HG03280 (cell line): ENCODE results near the gene COX6B1.
"Not testable (repeated sequence)": the region's sequence is repeated elsewhere in the genome, so short reads cannot be mapped to it uniquely, and the experiment has no call there.

Source experiments
- ATAC-seq: cut with Tn5 transposase; IDR thresholded peaks from one replicate; pipeline ENCODE4 v1.9.1; 2021; ENCODE audit warnings: mild to moderate bottlenecking, moderate library complexity; ENCODE audit not compliant: unreplicated experiment

Gene COX6B1, protein sequence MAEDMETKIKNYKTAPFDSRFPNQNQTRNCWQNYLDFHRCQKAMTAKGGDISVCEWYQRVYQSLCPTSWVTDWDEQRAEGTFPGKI

DNA sequence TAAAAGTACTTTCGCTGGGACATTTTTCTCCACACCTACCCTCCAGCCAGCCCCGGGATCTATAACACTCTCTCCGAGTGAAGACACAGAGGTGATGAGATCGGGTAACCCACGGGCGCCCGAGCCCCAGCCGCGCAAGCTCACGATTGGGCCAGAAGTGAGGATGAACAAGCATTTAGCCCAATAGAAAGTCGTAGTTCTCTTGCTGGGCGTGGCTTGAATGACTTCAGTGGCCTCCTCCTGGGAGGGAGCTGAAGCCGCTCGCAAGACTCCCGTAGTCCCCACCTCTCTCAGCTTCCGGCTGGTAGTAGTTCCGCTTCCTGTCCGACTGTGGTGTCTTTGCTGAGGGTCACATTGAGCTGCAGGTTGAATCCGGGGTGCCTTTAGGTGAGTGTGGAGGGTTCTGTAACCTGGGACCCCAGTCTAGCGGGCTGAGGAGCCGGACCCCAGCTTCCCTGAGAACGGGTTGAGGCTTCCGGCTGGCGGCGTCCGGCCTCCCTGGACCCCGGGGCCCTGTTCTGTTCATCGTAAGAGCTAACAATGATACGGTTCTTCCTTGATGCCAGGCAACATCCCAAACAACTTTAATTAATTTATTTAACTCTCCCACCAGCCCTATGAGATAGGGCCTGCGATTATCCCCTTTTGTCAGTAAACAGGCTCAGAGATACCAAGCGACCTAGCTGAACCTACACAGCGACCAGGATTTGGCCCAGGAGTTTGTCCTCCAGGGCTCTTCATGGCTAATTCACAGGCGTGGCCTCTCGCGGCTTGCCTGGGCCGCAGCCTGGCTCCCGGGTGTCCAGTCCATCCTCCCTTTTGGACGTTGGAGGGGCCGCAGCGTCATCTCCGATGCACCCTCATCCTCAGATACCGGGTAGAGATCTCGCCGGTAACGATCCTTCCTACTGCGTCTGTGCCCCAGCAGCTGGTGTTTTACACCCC, at the start of gene COX6B1:
Gene COX6B1 (plus strand): TSS at position 307 of the 945 bp plus-strand sequence. CDS start 2,921 bp downstream, outside the sequence.
- peak; percentile 47 for ATAC-seq

DNA sequence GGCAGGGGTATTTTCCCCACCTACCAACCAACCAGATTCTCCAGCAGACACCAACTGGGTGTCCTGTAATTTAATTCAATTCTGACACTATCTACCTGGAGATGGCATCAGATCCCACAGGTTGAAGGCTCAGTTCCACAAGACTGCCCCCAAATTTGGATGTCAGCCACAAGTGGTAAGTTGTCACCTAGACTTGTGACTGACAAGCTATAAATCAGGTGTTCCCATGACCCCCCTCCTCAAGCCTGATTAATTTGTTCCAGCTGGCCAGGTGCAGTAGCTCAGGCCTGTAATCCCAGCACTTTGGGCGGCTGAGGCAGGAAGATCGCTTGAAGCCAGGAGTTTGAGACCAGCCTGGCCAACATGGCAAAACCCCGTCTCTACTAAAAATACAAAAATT, 46.2 kb upstream of the COX6B1 start:
- ATAC-seq: no peak

DNA sequence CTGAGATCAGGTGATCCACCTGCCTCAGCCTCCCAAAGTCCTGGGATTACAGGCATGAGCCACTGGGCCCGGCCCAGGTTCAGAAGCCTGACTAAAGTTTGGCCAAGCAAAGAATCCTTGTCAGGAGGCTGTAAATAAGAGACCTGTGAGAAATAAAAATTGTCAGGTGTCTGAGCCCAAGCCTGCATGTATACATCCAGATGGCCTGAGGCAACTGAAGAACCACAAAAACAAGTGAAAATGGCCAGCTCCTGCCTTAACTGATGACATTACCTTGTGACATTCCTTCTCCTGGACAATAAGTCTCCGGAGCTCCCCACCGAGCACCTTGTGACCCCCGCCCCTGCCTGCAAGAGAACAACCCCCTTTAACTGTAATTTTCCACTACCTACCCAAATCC, 43.7 kb upstream of the COX6B1 start:
- not testable (repeated sequence) for ATAC-seq

DNA sequence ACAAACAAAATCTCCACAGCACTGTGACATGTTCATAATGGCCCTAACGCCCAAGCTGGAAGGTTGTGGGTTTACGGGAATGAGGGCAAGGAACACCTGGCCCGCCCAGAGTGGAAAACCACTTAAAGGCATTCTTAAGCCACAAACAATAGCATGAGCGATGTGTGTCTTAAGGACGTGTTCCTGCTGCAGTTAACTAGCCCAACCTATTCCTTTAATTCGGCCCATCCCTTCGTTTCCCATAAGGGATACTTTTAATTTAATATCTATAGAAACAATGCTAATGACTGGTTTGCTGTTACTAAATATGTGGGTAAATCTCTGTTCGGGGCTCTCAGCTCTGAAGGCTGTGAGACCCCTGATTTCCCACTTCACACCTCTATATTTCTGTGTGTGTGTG, 41.0 kb upstream of the COX6B1 start:
- not testable (repeated sequence) for ATAC-seq

DNA sequence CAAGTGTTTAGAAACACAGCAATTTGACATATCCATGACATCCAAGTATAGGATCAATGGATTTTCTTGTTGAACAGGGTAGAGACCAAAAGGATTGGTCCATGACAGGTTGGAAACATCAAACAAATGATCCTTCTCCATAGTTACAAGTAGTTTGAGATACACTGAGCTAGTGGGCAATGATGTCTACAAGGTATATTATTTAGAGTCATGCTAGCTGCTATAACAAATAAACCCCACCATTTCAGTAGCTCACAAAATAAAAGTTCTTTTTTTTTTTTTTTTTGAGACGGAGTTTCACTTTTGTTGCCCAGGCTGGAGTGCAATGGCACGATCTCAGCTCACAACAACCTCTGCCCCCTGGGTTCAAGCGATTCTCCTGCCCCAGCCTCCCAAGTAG, 40.5 kb upstream of the COX6B1 start:
- no peak for ATAC-seq

DNA sequence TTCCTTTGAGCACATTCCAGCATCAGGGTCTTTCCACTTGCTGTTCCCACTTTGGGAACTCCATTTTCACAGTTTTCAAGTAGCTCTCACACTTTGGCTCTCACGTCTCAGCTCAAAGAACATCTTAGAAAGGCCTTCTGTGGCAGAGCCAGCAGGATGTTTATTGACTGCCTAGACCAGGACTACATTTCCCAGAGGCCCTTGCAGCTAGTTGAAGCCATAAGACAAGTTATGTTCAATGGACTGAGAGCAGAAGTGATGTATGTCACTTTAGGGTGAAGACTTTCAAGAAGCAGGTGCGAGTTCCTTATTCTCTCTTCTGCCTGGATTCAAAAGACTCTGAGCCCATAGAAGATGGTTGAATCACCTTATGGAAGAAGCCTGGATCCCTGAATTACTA, 39.9 kb upstream of the COX6B1 start:
- no peak for ATAC-seq

DNA sequence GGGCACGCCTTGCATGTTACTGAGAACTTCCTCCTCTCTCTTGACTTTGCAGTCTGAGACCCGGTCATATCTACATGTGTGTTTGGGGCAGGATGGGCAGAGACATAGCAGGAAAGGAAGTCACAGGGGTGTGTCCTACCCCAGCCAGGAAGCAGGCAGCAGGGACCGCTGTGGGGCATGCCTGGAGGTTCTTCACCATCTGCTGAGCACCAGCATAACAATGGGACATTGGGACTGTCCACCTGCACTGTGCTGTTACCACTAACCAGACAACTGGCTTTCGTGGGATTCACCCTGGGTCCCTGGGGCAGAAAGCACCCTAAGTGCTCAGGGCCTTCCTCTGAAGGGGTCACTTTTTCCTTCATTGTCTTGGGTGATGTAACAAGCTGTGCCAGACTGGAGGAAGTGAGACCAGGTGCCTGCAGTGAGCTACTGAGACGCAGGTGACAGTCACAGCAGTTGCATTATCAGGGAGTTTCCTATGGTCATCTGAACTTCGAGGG, 38.2 kb upstream of the COX6B1 start:
- ATAC-seq: no peak

DNA sequence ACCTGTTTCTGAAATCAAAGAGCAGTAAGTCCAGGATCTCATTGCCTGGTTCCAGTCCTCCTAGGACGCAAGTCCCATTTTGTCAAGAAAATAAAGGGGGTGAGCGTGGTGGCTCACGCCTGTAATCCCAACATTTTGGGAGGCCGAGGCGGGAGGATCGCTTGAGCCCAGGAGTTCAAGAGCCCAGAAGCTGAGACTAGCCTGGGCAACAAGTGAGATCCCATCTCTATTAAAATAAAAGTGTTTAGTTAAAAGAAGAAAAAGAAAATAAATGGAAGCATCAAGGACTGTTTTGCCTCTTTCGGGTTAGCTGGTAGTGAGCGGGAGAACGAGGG, 35.9 kb upstream of the COX6B1 start:
- no peak for ATAC-seq

DNA sequence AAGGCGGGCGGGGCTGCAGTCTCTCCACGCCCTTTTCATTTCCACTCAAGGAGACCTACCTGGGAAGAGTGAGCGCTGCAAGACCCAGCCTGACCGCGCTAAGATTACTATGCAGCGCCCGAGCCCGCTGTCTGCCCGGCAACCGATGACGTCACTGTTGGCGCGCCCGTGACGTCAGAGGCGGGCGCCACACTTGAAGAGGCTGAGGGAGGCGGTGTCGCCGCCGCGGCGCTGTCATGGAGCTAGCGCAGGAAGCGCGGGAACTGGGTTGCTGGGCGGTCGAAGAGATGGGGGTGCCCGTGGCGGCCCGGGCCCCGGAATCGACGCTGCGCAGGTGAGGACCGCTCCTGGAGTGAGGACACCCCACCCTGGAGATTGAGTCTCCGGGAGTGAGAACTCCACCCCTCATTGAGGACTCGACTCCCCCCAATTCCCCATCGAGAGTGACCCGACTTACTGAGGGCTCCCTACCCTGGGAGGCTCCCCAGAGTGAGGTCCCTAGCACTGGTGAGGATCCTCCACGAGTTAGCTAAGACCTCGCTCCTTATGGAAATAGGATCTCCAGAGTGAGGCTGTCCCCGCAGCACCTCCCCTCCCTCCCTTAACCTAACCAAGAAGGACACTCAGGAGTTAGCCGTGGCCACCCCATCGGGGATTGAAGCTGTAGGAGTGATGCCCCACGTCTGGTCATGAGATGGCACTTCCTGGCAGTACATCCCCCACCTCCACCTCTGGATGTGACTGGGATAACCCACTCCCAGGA, 35.4 kb upstream of the COX6B1 start, which contains the start of gene HAUS5:
Gene HAUS5 (plus strand): TSS at position 177 of the 763 bp plus-strand sequence. CDS start 60 bp downstream, at position 237.
- peak; percentile 87 for ATAC-seq

DNA sequence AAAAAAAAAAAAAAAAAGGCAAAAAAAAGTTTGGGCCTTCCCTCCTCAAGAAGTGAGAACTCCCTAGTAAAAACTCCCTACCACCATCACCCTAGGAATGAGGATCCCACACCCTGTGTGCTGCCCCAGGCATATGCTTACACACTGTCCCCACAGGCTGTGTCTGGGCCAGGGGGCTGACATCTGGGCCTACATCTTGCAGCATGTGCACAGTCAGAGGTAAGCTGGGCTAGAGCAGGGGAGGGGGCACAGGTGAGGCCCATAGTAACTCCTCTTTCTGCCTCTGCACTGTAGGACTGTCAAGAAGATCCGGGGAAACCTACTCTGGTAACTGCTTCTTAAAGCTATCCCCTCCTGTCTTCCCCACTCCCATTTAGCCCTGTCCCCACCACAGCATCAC, 34.5 kb upstream of the COX6B1 start:
- no peak for ATAC-seq

DNA sequence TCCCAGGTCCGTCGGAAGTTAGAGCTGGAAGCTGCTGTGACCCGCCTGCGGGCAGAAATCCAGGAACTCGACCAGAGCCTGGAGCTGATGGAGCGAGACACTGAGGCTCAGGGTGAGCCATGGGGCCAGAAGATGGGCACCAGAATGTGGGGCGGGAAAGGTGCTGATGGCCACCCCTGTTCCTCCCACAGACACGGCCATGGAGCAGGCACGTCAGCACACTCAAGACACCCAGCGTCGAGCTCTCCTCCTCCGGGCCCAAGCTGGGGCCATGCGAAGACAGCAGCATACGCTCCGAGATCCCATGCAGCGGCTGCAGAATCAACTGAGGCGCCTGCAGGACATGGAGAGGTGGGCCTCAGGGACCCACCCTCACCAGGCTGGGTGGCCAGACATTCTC, 33.1 kb upstream of the COX6B1 start:
- ATAC-seq: no peak

DNA sequence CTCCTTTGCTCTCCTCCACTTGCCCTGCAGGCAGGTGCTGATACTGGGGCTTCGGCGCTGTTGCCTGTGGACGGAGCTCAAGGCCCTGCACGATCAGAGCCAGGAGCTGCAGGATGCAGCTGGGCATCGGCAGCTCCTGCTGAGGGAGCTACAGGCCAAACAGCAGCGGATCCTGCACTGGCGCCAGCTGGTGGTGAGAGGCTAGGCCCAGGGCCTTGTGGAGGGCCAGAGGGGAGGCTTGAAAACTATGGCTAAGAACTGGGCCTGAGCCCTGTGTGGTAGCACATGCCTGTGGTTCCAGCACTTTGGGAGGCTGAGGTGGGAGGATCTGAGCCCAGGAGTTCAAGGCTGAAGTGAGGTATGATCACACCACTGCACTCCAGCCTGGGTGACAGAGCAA, 29.3 kb upstream of the COX6B1 start:
- no peak for ATAC-seq

DNA sequence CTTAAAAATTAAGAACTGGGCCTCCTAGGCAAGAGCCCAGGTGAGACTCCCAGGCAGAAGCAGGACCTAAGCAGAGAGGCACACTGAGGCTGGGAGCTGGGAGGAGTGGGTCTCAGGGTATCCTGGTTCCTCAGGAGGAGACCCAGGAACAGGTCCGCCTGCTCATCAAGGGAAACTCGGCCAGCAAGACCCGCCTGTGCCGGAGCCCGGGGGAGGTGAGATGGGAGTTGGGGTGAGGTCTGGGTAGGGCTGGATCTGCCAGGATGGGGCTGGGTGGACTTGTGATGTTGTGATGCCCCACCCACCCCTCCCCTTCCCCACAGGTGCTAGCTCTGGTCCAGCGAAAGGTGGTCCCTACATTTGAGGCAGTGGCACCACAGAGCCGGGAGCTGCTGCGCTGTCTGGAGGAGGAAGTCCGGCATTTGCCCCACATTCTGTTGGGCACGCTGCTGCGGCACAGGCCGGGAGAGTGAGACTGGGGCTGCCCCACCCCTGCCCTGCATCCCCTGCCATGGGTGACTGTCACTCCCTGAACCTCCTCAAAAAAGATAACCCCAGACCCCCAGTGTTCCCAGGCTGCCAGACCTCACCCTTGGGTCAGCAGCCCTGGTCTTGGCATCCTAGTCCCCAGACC, 28.7 kb upstream of the COX6B1 start:
- ATAC-seq: no peak

DNA sequence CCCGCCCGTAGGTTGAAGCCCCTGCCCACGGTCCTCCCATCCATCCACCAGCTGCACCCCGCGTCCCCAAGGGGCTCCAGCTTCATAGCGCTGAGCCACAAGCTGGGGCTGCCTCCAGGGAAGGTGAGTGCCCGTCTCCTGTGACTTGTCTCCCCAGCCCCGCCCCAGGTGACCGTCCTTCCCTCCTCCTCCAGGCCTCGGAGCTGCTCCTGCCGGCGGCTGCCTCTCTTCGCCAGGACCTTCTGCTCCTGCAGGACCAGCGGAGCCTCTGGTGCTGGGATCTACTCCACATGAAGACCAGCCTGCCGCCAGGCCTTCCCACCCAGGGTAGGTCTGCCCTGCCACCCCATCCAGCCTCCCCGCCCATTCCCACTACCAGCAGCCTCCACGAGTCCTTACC, 28.1 kb upstream of the COX6B1 start:
- ATAC-seq: no peak

DNA sequence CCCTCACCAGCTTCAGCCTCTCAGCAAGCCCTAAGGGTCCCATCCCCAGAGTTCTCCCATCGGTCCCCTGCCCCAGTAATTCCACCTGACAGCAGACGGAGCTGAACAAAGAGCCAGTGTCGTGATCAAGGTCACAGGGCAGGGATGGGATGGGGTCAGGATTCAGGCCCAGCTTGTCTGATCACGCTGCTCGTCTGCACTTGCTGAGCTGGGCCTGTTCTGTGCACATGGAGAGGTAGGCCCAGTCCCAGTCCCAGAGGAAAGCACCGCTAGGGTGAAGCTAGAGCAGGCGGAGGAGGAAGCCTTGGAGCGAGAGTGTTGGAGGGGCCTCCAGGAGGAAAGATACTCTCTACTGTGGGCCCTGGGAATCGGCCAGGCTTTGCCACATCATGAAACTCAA, 26.4 kb upstream of the COX6B1 start:
- no peak for ATAC-seq

DNA sequence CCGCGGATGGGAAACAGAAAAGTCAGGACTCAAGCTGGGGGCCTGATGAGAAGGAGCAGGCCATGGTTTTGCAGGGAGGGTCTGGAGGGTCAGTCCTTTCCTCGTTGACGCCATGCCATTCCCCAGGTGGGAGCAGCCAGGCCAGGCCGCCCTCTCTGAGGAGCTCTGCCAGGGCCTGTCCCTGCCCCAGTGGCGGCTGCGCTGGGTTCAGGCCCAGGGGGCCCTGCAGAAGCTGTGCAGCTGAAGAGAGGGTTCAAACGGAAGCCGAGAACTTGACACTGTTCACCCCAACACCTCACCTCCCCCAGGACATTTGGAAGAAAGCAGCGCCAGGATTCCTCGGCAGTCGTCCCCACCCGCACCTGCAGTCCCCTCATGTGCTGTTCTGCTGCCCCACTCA, 25.4 kb upstream of the COX6B1 start:
- no peak for ATAC-seq

DNA sequence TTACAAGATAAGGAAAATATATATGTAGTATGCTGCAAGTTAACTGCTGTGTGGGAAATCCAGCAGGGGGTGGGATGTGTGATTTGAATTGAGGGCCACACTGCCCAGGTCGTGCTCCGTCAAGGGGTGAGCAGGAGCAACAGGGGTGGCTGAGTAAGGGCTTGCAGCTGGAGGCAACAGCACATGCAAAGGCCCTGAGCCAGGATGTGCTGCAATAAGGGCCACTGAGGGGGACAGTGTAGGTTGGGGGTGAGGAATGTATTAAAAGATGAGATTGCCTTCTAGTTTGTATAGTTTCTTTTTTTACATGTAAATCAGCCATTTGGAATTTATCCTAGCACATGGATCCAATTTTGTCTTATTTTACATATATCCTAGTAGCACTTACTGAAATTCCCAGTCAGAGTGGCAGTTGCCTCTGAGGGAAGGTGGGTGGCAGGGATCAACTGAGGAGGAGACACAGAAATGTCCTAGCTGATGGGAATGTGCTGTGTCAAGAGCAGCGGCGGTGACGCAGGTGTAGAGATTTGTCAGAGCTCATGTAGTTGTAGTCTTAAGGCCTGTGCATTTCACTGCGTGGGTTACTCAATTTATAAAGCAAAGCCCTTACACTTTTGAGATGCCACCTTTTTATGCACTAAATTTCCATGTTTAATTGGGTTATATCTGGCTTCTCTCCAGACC, 24.7 kb upstream of the COX6B1 start:
- no peak for ATAC-seq

DNA sequence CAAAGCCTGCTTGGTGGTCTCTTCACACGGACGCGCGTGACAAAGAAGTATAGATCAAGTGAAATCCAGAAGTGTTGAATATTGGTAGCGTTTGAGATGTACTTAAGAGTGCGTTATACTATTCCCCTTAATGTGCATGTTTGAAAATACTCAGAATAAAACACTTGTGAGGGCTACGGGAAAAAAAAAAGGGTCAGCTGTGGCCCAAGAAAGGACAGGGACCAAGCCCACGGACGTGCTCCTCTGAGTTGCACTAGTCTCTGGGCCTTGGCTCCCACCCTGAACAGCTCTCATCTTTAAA, 19.9 kb upstream of the COX6B1 start:
- ATAC-seq: no peak

DNA sequence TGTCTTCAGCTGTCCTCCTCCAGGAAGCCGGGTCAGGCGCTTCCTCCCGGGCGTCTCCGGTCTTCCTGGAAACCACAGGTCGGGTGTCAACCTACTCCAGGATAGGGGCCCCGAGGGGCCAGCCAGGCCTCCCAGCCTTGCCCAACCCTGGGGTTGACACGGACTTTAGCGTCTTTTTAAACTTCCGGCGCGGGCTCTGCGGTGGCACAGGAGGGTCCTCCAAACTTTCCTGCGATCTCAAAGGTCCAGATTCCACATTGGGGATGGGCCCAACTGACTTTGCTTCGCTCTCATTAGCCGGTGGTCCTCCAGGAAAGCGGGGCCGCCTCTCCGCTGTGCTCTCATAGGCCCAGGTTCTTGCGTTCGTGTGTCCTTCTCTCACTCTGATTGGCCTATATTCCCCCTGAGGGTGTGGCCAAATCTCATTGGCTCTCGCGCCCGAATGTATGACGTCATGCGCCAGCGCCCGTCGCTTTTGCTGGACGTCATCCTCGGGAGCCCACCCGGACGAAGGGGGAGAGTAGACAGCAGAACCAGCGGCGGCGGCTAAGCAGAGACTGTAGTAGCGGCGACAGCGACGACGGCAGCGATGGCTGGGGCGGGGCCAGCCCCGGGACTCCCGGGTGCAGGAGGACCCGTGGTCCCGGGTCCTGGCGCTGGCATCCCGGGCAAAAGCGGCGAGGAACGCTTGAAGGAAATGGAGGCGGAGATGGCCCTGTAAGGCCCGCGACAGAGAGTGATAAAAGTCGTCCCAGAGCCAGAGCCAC, 19.4 kb upstream of the COX6B1 start, which contains the start of gene RBM42:
Gene RBM42 (plus strand): TSS at position 472 of the 767 bp plus-strand sequence. CDS start 118 bp downstream, at position 590.
- peak; percentile 94 for ATAC-seq

DNA sequence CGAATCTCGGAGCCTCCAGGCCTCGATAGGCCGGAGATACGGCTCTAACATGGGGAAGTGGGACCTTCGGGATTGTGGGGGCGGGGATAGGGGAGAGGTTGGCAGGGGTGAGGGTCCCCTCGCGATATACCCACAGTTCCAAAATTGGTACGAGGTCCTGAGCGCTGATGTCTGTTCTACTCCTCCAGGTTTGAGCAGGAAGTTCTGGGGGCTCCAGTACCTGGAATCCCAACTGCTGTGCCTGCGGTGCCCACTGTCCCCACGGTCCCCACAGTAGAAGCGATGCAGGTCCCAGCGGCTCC, 18.8 kb upstream of the COX6B1 start:
- ATAC-seq: no peak
